ENCODE measurements around the gene ZFP14. TPM values are rescaled to one million over a fixed set of nuclear protein-coding genes. Genes with fewer than 3 reads are reported as not detected.
A peak's percentile ranks its signal among the peaks of the same experiment; 100 is the strongest.
"Not testable (repeated sequence)": the region's sequence is repeated elsewhere in the genome, so short reads cannot be mapped to it uniquely, and the experiment has no call there.

Gene ZFP14
- total and polyA plus RNA-seq, 5 donors from 2014 or later: 3.0 to 4.8 (median 4.0) TPM

DNA sequence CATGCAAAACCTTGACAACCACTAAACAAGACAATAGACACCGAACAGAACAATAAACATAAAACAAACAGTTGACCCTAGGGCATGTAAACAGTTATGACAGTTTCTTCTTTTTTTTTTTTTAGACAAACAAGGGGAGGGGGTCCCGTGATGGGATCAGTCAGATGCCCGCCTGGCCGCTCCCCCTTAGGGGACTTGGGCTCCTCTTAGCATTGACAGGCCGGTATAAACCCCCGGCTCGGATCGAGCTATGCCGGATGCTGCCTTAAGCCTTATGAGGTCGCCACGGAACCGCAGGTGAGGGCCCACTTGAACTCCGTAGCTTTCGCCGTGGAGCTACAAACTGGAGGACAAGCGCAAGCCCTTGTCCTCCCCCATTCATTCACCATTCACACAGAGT lies 49.5 kb downstream of the ZFP14 start:
- H3K9me3 Mint-ChIP-seq: peaks cover 0 to 67% (median 40%) of the 10 kb centered on the region in 7 donors
- H3K36me3 Mint-ChIP-seq: peaks cover 44% of the 10 kb centered on the region
- ATAC-seq (ENCODE audit: low read depth in 2 of 2); H3K36me3 ChIP-seq (ENCODE audit: control insufficient read depth, insufficient read depth, low read length); H3K27ac ChIP-seq (ENCODE audit: insufficient read depth, low read length, poor library complexity, severe bottlenecking); H3K4me1 ChIP-seq (ENCODE audit: control insufficient read depth, insufficient read depth, low read length, poor library complexity, severe bottlenecking); H3K27me3 ChIP-seq (ENCODE audit: control insufficient read depth, insufficient read depth, low read length); H3K4me3 ChIP-seq (ENCODE audit: low read depth, low read length); DNase-seq; H3K27me3 Mint-ChIP-seq; H3K27ac Mint-ChIP-seq: not testable (repeated sequence)
- peaks cover 0 to 24% (median 4%) of the 10 kb centered on the region in 4 donors for H3K4me1 Mint-ChIP-seq
- peak overlapping the region in 2 of 4 donors; percentile 29 to 54 for H3K4me3 Mint-ChIP-seq
- H3K9me3 ChIP-seq (ENCODE audit: control insufficient read depth in 2 of 2, low read length in 2 of 2): peaks cover 16 to 65% of the 10 kb centered on the region in 2 experiments

DNA sequence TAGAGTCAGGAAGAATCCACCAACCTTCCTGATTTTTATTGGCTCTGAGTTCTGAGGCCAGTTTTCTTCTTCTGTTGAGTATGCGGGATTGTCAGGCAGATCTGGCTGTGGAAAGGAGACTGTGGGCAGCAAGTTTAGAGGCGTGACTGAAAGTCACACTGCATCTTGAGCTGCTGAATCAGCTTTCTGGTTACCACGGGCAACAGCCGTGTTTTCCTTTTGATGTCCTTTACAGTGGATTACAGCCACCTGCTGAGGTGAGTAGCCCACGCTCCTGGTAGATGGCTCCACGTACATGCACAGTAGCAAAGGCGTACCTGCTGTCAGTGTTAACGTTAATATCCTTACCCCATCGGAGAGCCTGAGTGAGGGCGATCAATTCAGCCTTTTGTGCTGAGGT lies 52.4 kb downstream of the ZFP14 start:
- not testable (repeated sequence) for ATAC-seq (ENCODE audit: low read depth in 2 of 2); H3K27me3 ChIP-seq (ENCODE audit: control insufficient read depth, insufficient read depth, low read length); H3K4me1 ChIP-seq (ENCODE audit: control insufficient read depth, insufficient read depth, low read length, poor library complexity, severe bottlenecking); H3K27ac Mint-ChIP-seq; DNase-seq; H3K4me3 ChIP-seq (ENCODE audit: low read depth, low read length); H3K27ac ChIP-seq (ENCODE audit: insufficient read depth, low read length, poor library complexity, severe bottlenecking); H3K27me3 Mint-ChIP-seq; H3K4me3 Mint-ChIP-seq; H3K36me3 ChIP-seq (ENCODE audit: control insufficient read depth, insufficient read depth, low read length)
- Mint-ChIP-seq H3K9me3 (peaks cover 0 to 62% (median 37%) of the 10 kb centered on the region in 7 donors), H3K36me3 (peaks cover 47% of the 10 kb centered on the region), H3K4me1 (peaks cover 0 to 16% (median 4%) of the 10 kb centered on the region in 4 donors)
- peaks cover 16 to 53% of the 10 kb centered on the region in 2 experiments for H3K9me3 ChIP-seq (ENCODE audit: control insufficient read depth in 2 of 2, low read length in 2 of 2)

DNA sequence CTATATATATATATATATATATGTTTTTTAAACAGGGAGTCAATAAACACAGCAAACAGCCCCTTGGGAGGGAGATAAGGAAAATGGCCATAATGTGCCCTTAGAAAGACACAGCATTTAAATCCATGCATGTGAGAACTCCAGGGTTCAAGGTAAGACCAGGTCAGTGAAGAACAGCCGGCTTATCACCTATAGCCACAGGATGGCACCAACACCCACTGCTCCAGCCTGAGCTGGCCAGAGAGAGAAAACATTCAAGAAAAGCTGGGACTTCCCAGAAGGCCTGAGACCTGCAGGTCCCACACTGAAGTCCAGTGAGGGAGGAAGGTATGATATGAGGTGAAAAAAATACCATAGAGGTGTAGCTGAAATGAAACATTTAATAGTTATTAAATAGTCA lies 63.8 kb downstream of the ZFP14 start:
- peaks cover 12% of the 10 kb centered on the region for H3K36me3 Mint-ChIP-seq
- H3K4me1 Mint-ChIP-seq; H3K36me3 ChIP-seq (ENCODE audit: control insufficient read depth, insufficient read depth, low read length); H3K4me3 Mint-ChIP-seq; H3K9me3 ChIP-seq (ENCODE audit: control insufficient read depth in 2 of 2, low read length in 2 of 2); ATAC-seq (ENCODE audit: low read depth in 2 of 2); H3K27me3 Mint-ChIP-seq; H3K4me1 ChIP-seq (ENCODE audit: control insufficient read depth, insufficient read depth, low read length, poor library complexity, severe bottlenecking); DNase-seq; H3K4me3 ChIP-seq (ENCODE audit: low read depth, low read length); H3K27ac ChIP-seq (ENCODE audit: insufficient read depth, low read length, poor library complexity, severe bottlenecking); H3K9me3 Mint-ChIP-seq; H3K27ac Mint-ChIP-seq; H3K27me3 ChIP-seq (ENCODE audit: control insufficient read depth, insufficient read depth, low read length): not testable (repeated sequence)

DNA sequence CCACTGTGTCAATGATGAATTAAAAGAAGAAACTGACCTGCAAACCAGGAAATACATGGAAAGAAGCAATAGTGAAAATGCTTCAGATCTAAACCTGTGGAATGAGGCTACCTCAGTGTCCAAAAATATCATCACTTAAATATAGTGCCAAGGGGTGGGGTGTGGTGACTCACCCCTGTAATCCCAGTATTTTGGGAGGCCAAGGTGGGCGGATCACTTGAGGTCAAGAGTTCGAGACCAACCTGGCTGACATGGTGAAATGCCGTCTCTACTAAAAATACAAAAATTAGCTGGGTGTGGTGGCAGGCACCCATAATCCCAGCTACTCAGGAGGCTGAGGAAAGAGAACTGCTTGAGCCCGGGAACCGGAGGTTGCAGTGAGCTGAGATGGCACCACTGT lies 64.9 kb downstream of the ZFP14 start:
- DNase-seq; H3K36me3 Mint-ChIP-seq; H3K4me3 Mint-ChIP-seq; H3K9me3 Mint-ChIP-seq; H3K4me1 ChIP-seq (ENCODE audit: control insufficient read depth, insufficient read depth, low read length, poor library complexity, severe bottlenecking); H3K27me3 Mint-ChIP-seq; H3K4me1 Mint-ChIP-seq; H3K9me3 ChIP-seq (ENCODE audit: control insufficient read depth in 2 of 2, low read length in 2 of 2); H3K4me3 ChIP-seq (ENCODE audit: low read depth, low read length); H3K27ac Mint-ChIP-seq; H3K27me3 ChIP-seq (ENCODE audit: control insufficient read depth, insufficient read depth, low read length); H3K27ac ChIP-seq (ENCODE audit: insufficient read depth, low read length, poor library complexity, severe bottlenecking); ATAC-seq (ENCODE audit: low read depth in 2 of 2); H3K36me3 ChIP-seq (ENCODE audit: control insufficient read depth, insufficient read depth, low read length): not testable (repeated sequence)

DNA sequence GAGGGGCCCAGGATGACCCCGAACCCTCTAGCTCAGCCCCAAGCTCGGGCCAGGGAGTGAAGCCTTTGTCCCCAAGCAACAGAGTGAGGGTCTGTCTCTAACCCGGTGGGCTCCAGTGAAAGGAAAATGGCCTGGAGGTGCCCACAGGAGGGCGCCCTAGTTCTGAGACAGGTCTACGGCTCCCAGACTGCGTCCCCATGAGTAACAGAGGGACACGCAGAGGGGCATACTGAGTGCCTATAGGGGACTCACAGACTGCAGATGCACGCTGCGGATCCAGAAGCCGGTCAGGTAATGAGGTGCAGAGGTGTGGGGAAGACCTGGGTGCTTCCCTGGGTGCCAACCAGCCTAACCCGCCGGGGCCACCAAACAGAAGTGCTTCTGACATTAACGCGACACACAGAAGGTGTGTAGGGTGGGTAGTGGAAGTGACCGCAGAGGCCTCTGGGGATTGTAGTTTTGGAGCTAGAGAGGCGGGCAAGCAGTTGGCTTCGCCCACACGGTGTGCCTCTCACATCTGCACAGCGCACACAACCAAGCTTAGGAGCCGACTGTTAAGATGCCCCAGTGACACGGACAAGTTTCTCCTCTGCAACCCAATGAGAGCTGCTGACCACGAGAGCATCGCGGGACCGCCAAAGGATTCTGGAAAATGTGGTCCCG lies 67.8 kb downstream of the ZFP14 start:
- H3K36me3 Mint-ChIP-seq, H3K27me3 Mint-ChIP-seq: not testable (repeated sequence)

DNA sequence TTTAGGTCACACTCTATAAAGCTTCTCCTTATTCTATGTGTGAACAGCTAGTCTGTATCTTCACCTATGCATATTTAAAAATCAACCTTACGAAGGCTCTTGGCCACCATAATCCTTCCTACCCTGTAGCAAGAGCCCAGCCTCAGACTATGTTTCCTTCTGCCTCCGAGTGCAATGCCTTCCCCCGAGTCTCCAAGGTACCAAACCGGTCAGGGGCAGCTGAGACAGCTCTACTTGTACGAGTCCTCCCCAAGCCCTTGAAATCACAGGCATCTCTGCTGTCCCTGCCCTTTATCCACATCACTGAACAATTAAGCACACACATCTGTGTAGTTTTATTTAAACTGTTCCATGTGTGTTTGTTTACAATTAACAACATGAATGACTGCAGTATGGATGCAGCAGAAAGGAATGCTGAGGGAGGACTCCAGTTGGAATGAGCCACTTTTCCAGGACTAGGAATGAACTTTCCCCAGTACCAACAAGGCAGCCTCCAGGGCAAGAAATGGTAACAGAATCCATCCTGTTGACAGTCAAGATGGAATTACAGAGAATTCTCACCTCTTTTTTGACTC lies 68.5 kb downstream of the ZFP14 start:
- peak overlapping the region in 1 of 4 donors; percentile 54 for H3K4me3 Mint-ChIP-seq
- H3K27ac Mint-ChIP-seq; H3K27me3 Mint-ChIP-seq; H3K9me3 Mint-ChIP-seq; ATAC-seq (ENCODE audit: low read depth in 2 of 2); H3K27me3 ChIP-seq (ENCODE audit: control insufficient read depth, insufficient read depth, low read length); DNase-seq; H3K36me3 ChIP-seq (ENCODE audit: control insufficient read depth, insufficient read depth, low read length); H3K4me3 ChIP-seq (ENCODE audit: low read depth, low read length); H3K4me1 ChIP-seq (ENCODE audit: control insufficient read depth, insufficient read depth, low read length, poor library complexity, severe bottlenecking); H3K4me1 Mint-ChIP-seq; H3K27ac ChIP-seq (ENCODE audit: insufficient read depth, low read length, poor library complexity, severe bottlenecking); H3K9me3 ChIP-seq (ENCODE audit: control insufficient read depth in 2 of 2, low read length in 2 of 2); H3K36me3 Mint-ChIP-seq: not testable (repeated sequence)

More for the DNA sequence above, 67.8 kb downstream of the ZFP14 start:
- not testable (repeated sequence) for H3K36me3 ChIP-seq (ENCODE audit: control insufficient read depth, insufficient read depth, low read length); H3K9me3 ChIP-seq (ENCODE audit: control insufficient read depth in 2 of 2, low read length in 2 of 2); H3K27ac Mint-ChIP-seq; H3K27ac ChIP-seq (ENCODE audit: insufficient read depth, low read length, poor library complexity, severe bottlenecking); H3K4me1 ChIP-seq (ENCODE audit: control insufficient read depth, insufficient read depth, low read length, poor library complexity, severe bottlenecking); H3K4me3 ChIP-seq (ENCODE audit: low read depth, low read length); H3K9me3 Mint-ChIP-seq; DNase-seq; H3K4me1 Mint-ChIP-seq; ATAC-seq (ENCODE audit: low read depth in 2 of 2); H3K27me3 ChIP-seq (ENCODE audit: control insufficient read depth, insufficient read depth, low read length); H3K4me3 Mint-ChIP-seq

DNA sequence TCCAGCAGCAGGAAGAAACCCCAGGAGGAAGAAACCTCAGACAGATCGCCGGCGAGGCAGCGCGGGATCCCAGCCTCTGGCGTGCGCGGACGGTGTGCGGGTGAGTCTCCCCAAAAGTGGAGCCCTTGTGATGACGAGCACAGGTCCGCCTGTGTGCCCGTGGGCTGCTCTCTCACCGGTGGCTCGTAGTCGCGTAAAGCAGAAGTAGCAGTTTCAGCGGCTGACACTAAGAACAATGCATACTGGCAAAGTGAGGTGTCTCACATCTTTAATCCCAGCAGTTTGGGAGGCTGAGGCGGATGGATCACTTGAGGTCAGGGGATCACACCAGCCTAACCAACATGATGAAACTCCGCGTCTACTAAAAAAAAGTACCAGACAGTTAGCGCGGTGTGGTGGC lies 69.2 kb downstream of the ZFP14 start:
- H3K4me3 Mint-ChIP-seq: peak overlapping the region in 1 of 4 donors; percentile 67
- H3K36me3 Mint-ChIP-seq: not testable (repeated sequence)

DNA sequence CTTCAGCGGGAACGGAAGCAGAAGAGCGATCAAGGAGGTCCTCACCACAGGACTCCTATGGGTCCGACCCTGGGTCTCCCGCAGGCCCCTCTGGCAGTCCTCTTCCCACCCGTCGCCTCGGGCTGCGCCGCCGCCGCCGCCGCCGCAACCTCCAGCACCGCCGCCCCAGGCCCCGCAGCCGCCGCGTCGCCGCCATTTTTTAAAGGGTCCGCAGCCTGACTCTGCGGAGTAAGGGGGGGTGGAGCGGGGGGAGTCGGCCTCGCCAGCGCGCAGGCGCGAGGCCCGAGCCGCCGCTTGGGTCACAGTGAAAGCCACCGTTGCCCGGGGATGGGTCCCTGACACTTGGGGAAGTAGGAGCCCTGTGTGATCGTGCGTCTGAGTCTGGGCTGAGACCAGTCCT lies 69.7 kb downstream of the ZFP14 start:
- H3K4me1 ChIP-seq (ENCODE audit: control insufficient read depth, insufficient read depth, low read length, poor library complexity, severe bottlenecking); ATAC-seq (ENCODE audit: low read depth in 2 of 2); H3K27me3 Mint-ChIP-seq; H3K27me3 ChIP-seq (ENCODE audit: control insufficient read depth, insufficient read depth, low read length); H3K4me3 ChIP-seq (ENCODE audit: low read depth, low read length); H3K27ac Mint-ChIP-seq; H3K36me3 ChIP-seq (ENCODE audit: control insufficient read depth, insufficient read depth, low read length); H3K9me3 ChIP-seq (ENCODE audit: control insufficient read depth in 2 of 2, low read length in 2 of 2); H3K9me3 Mint-ChIP-seq; H3K4me1 Mint-ChIP-seq; H3K27ac ChIP-seq (ENCODE audit: insufficient read depth, low read length, poor library complexity, severe bottlenecking); DNase-seq; H3K36me3 Mint-ChIP-seq: not testable (repeated sequence)
- peak overlapping the region in 1 of 4 donors; percentile 67 for H3K4me3 Mint-ChIP-seq

More for the DNA sequence above, 69.2 kb downstream of the ZFP14 start:
- not testable (repeated sequence) for H3K4me1 Mint-ChIP-seq; H3K27ac Mint-ChIP-seq; H3K27me3 ChIP-seq (ENCODE audit: control insufficient read depth, insufficient read depth, low read length); H3K27me3 Mint-ChIP-seq; ATAC-seq (ENCODE audit: low read depth in 2 of 2); H3K4me1 ChIP-seq (ENCODE audit: control insufficient read depth, insufficient read depth, low read length, poor library complexity, severe bottlenecking); H3K4me3 ChIP-seq (ENCODE audit: low read depth, low read length); DNase-seq; H3K9me3 ChIP-seq (ENCODE audit: control insufficient read depth in 2 of 2, low read length in 2 of 2); H3K27ac ChIP-seq (ENCODE audit: insufficient read depth, low read length, poor library complexity, severe bottlenecking); H3K9me3 Mint-ChIP-seq; H3K36me3 ChIP-seq (ENCODE audit: control insufficient read depth, insufficient read depth, low read length)

All from CD4-positive, CD25-positive, alpha-beta regulatory T cell (primary cell).